Activated CD4-positive, alpha-beta T cell treated with anti-CD3 and anti-CD28 coated beads, Interleukin-2, Interleukin-4, amounts not matched to agents 100 ng/mL and 50 ng/mL, durations not matched to agents 16 hours and 8 hours (primary cell): ENCODE measurements around the gene C5orf15.
"Not testable (repeated sequence)": the region's sequence is repeated elsewhere in the genome, so short reads cannot be mapped to it uniquely, and the experiment has no call there.

Experiments used
- DNase-seq: peaks from one replicate; pipeline ENCODE4 v3.0.0-alpha.2; 2020; ENCODE audit warnings: low spot score

C5orf15 gene

GRCh38 chr5:133994297-133994989 is 26.0 kb upstream of the C5orf15 start:
- DNase-seq = no peak

- no peak for DNase-seq
These were observed 24.9 kb upstream of the C5orf15 start for GRCh38 chr5:133993185-133993936.

DNA sequence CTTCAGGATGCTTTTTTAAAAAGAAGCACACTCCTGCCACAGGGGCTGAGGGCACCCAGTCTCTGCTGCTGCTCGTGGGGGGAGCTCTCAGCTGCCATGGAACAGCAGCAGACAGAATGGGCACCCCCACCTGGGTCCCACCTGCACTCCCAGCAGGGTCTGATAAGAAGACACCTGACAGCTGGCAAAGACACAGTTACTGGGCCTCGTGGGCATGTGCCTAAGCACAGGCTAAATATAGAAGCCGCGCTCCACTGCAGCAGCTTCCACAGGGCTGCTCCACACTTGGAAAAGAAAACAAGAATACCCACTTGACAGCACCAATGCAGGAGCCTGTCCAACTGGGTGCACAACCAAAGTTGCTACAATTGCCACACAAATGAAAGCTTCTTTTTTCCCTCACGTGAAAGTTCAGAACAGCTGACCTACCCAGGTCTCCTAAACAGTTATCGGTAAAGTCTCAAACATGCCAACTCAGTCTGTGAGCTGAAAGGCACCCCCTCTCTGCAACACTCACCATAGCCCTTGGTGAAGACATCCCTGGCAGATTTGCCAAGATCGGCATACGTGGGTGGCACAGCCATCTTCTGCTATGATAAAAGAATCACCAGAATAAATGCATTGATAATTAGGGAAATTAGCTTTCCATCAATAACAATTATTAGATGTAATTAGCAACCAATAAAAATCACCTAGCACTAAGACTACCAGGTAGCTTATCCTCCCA is 24.2 kb upstream of the C5orf15 start:
- no peak for DNase-seq

DNA sequence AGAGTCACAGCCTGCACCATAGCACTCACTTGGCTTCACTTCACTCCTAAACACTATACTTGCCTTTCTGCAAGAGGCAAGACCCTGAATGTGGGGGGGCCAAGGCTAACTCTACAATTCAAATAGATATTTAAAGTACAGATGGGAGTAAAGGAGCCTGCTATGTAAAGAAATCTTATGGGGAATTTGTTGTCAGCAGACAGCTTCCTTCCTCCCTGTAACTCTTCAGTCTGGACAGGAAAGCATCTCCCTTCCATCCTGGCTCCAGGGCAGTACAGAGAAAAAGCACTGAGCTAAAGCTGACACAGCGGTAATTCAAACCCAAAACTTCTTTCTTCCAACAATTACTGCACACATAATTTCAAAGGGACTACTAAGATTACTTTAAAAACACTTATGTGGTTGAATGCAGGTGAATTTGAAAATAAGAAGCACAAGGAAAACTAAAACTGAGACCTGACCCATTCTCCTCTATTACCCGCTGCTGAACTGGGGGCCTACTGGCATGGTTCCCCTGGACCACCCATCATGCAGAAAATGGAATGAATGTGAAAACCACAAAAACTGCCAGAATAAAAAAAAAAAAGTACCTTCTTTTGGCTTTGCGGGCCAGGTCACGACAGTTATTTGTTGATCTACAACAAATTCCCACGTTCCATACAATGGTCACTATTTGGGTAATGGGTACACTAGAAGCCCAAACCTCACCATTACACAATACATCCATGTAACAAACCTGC is 22.9 kb upstream of the C5orf15 start:
- no peak for DNase-seq

DNA sequence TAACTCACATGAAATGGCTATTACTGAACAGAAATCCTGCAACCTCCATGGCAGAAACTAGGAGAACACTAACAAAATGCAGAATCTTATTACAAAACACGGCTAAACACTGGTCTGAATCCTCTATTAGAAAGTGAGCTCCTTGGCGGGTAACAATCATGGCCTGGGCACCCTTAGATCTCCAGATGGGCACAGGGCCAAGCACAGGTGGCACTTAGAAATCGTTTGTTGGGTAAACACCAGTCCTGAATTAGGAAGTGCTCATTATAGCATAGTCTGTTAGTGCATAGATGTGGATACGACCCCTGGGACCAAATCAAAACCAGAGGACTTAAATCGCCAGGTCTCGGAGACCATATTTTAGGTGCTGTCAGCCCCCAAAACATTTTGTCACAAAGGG is 22.0 kb upstream of the C5orf15 start:
- DNase-seq = no peak

- DNase-seq = no peak
These were observed 17.2 kb upstream of the C5orf15 start for GRCh38 chr5:133985540-133986180.

GRCh38 chr5:133983674-133984073 is 15.2 kb upstream of the C5orf15 start:
- DNase-seq = no peak

DNA sequence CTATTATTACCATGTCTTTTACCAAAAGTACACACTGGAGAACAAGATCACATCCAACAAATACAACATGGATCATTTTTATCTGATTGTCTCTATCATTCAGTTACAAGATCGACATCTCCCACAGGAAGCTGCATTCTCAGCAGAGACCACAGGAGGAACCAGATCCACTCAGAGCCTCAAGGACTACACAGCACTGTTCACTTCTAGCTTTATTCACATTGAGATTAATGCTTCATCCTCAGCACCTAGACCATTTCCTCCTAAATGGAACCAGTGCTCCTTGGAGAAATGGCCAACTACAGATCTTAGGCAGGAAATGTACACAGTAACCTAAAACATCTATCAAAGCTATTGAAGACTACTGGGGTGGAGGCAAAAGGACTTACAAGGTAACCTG is 13.3 kb upstream of the C5orf15 start:
- DNase-seq = no peak

GRCh38 chr5:133980652-133981051 is 12.2 kb upstream of the C5orf15 start:
- DNase-seq = no peak

GRCh38 chr5:133978943-133979342 is 10.5 kb upstream of the C5orf15 start:
- DNase-seq = no peak

DNA sequence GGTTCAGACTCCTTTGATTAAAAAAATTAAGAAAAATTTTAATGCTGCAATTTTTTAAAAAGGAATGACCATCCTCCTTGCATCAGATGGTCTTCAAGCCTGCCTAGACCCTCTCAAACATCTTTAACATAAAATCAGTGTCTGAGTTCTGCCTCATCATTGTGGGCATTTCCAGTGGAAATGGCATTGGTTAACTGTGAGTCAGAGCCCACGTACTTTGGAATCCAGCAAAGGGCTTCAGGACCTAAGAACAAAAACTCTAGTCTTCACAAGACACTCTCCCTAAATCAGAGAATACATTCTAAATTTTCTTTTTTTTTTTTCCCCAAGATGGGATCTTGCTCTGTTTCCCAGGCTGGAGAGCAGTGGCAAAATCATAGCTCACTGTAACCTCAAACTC is 9.4 kb upstream of the C5orf15 start:
- no peak for DNase-seq

DNA sequence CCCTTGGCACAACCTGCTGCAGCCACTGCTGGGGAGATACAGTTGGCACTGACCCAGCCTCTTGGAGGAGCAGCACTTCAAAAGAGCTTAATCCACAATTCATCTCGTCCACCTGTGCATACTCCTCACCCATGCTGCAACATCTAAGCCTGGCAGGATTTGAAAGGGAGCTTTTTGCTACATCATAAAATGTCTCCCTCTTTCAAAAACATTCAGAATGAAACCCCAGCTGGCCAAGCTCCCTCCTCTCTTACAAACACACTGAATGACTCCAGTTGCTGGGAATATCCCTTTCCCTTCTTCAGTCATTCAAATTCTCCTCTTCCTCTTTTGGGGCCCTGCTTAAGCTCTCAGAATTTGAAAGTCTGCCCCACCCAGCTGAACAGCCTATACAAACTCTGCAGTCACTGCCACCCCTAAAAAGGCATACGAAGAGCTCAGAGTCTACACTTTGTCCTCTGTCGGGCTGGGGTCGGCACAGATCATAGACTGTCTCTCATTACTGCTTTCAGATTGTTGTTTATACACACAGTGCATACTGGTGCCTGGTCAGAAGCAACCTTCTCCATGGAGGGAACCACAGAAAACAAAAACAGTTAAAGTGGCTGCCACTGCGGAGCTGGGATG is 8.8 kb upstream of the C5orf15 start:
- DNase-seq = no peak

DNA sequence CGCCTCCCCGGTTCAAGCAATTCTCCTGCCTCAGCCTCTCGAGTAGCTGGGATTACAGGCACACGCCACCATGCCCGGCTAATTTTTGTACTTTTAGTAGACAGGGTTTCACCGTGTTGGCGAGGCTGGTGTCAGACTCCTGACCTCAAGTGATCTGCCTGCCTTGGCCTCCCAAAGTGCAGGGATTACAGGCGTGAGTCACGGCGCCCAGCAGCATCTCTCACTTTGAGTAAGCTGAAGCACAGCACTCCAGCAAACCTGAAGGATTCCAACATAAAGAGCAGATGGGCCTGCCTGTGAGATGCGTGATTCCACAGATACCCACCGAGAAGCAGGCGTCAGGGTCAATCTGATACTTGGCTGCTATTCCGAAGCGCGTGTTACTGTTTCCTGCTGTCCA is 7.1 kb upstream of the C5orf15 start:
- DNase-seq = not testable (repeated sequence)

DNA sequence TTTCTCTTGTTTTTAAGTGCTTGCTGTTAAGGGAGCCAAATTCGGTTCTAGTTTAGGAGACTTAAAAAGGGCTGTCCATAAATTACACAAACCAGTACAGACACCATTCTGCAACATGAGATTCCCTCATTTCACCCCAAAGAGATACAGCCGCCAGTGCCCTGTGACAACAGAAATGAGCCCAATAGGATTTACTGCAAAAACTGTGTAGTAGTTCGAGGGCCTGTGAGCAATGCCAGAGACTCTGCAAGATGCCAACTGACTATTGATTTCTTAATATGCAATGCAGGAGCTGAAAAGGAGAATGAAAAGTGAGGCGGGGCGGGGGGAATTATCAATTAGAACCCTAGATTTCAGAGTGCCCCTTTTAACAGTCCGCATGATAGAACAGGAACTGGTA is 5.7 kb upstream of the C5orf15 start:
- no peak for DNase-seq

DNA sequence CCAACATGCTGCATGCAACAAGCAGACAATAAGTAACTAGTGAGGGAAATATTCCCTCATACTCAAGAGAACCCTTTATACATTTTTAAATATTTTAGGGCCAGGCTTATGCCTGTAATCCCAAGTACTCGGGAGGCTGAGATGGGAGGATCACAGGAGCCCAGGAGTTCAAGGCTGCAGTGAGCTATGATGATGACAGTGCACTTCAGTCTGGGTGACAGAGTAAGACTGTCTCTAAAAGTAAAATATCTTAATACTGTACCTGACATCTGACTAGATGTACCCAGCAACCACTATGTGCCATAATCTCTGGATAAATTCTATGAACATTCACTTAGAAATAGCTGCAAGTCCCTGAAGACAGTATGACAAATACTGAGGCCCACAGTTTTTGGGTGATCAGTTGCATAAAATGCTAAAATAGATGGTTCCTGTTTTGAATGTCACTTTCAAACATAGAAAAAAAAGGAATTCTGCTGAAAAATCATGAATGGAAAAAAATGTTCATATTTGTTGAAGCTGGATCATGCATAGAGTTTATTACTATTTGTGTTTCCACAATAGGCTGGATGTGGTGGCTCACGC is 2.0 kb upstream of the C5orf15 start:
- no peak for DNase-seq

DNA sequence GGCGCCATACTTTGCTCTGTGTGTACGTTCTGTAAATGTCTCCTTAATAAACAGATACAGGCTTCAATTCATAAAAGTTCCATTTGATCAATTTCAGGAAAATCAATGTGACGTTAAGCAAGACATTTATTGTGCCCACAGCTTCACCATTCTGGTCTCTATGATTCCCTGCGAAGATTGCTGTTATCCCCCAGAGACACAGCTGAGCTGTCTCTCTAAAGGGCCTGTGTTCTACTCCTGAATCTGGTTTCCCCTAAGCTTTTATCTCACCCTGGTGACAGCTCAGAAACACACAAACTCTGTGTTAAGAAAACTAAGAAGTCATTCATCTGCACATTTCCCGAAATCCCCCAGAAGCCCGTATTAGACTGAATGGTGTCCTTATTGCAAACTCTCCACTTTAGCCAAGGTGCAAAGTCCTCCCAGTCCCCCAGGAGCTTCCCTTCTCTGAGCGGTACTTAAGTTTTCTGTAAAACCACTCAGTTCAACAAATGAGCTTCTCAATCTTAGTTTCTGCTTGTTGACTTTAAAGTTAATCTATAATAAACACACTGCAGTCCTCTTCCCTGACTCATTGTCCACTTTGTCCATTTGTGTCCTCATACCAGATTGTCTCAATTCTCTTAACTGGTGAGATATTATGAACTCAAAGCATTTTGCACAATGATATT is 1.4 kb upstream of the C5orf15 start:
- DNase-seq = no peak

- DNase-seq = no peak
These were observed 674 bp downstream of the C5orf15 start for GRCh38 chr5:133967698-133968203.

DNA sequence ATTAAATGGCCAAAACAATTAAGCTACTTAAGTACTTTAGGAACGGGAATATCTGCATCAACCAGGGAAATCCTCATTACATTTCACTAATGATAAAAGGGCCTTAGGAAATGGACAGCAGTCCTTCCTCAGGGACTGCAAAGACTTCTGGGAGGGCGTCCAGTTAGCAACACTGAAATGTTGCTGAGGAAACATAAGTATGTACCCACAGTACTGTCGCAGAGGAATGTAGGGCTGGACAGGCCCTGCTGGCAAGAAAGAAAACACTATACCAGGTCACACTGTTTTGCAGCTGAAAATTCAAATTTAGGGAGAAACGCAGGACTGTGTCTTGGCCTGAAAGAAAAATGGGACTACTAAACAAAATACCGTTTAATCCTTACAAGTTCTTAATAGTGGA is 1.3 kb downstream of the C5orf15 start:
- DNase-seq = no peak

DNA sequence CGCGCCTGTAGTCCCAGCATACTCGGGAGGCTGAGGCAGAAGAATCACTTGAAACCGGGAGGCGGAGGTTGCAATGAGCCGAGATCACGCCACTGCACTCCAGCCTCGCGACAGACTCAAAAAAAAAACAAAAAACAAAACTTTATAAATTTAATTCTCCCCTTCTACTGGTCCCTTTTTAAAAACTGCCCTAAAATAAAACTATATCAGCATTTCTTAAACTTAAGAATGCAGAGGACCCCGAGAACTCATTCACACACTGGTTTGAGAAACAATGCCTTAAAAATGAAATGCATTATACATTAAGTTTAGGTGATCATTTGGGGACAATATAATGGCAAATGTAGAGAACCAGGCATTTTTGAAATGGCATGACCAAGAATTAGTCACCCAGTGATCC is 2.3 kb downstream of the C5orf15 start:
- no peak for DNase-seq

DNA sequence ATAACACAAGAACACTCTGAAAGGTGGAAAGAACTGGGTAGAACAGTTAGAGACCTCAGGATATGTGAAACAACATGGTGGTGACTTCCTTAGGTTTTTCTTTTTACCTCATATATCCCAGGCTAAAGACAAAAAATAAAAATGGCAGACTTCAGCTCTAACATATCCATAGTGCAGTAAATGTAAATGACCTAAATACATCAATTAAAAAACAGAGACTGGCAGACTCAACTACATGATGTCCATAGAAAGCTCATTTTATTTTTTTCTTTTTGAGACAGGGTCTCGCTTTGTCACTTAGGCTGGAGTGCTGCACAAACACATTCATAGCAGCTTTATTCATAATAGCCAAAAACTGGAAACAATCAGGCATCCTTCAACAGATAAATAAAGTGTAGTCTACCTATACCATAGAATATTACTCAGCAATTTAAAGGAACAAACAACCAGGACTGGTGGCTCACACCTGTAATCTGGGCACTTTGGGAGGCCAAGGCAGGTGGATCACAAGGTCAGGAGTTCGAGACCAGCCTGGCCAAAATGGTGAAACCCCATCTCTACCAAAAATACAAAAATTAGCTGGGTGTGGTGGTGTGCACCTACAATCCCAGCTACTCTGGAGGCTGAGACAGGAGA is 4.8 kb downstream of the C5orf15 start:
- DNase-seq = no peak
